Astrocyte of the cerebellum (primary cell): Measurements from ENCODE around the gene ASPSCR1.

ENCODE experiments used
- DNase-seq: peaks from one replicate; pipeline ENCODE4 v3.0.0-alpha.2; 2011; ENCODE audit warnings: low read depth
- H3K4me3 ChIP-seq: 2 replicates; pipeline ENCODE4 v1.5.1; 2011; ENCODE audit warnings: mild to moderate bottlenecking, low read depth, low read length, moderate library complexity
- CTCF ChIP-seq: IDR thresholded peaks from 2 replicates; pipeline ENCODE4 v1.5.1; 2012; ENCODE audit warnings: low read length, low read depth, moderate library complexity, mild to moderate bottlenecking; ENCODE audit errors: missing control alignments
- in situ Hi-C: cut with HindIII; loops from 2 replicates; pipeline ENCODE4 v1.10.0; 2017; ENCODE audit warnings: low sequenced_read_pairs

The ASPSCR1 gene

GRCh38 chr17:82056729-82057621 lies 79.5 kb downstream of the ASPSCR1 start:
- TF ChIP-seq CTCF: no peak
- no peak for DNase-seq
- in situ Hi-C loops: no loop called here
- no peak overlapping the region for H3K4me3 ChIP-seq

DNA sequence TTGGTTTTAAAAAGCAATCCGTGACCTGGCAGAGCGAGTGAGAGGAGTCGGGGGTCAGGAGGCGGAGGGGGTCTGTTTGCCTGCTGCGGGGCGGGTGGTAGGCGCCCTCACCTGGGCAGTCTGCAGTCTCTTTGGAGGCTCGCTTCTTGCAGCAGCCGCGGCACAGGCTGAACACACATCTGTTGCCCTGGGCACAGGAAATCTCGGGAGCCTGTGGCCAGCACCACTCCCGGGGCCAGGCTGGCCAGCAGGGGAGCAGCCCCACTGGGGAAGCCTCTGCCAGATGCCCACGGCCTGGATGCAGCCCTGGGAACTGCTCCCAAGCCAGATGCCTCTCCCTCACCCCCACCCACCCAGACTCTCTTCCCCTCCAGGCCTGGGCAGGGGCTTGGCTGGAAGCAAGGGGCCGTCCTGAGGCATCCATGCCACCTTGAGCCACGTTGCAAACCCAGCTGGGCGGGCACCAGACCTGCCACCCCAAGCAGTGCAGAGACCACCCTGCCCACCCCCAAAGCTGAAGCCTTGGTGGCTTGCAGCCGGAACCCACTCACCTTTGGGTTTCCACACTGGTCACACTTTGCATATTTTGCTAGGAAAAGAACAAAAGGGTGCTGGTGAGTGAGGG lies 80.9 kb downstream of the ASPSCR1 start:
- no peak for TF ChIP-seq CTCF
- no peak for DNase-seq
- no peak overlapping the region for H3K4me3 ChIP-seq
- in situ Hi-C loops: no loop called here

DNA sequence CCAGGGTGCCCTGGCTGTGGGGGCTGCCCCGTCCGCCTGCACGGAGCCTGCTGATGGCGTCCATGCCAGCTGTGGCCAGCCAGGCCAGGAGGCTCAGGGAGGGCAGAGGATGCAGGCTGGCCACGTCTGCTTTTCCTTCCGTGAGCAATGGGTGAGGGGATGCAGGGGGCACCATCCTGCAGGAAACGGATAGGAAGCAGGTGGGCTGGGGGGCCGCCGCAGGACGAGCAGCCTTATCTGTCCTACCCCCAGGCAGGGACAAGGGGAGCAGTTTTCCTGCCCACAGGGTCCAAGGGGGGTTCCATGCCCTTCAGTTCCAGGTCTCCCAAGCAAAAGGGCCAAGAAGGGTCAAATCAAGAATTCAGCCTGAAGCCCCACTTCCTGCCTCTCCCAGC lies 81.4 kb downstream of the ASPSCR1 start:
- H3K4me3 ChIP-seq: no peak overlapping the region
- TF ChIP-seq CTCF: no peak
- in situ Hi-C loops: no loop called here
- no peak for DNase-seq

GRCh38 chr17:82059272-82060000 lies 82.0 kb downstream of the ASPSCR1 start:
- no peak overlapping the region for H3K4me3 ChIP-seq
- no peak for TF ChIP-seq CTCF
- no peak for DNase-seq
- in situ Hi-C loops: no loop called here

- in situ Hi-C loops: no loop called here
- no peak for DNase-seq
- TF ChIP-seq CTCF: no peak
- no peak overlapping the region for H3K4me3 ChIP-seq
Measured at GRCh38 chr17:82060001-82060380, 82.6 kb downstream of the ASPSCR1 start.

- no peak for DNase-seq
- in situ Hi-C loops: no loop called here
- no peak for TF ChIP-seq CTCF
- no peak overlapping the region for H3K4me3 ChIP-seq
Measured at GRCh38 chr17:82060614-82061013, 83.2 kb downstream of the ASPSCR1 start.
